DMS114 treated with DMSO at 0.1 percent for 48 hours (cell line): ENCODE data around the gene NOL12.
A peak's percentile ranks its signal among the peaks of the same experiment; 100 is the strongest.
"Not testable (repeated sequence)": the region's sequence is repeated elsewhere in the genome, so short reads cannot be mapped to it uniquely, and the experiment has no call there.

Source experiments
- DNase-seq: peaks from one replicate; lab custom pipeline; 2025; ENCODE audit not compliant: unreplicated experiment; lab: John Stamatoyannopoulos, UW

The NOL12 gene

GRCh38 chr22:37686002-37686982 is at the start of gene NOL12:
Gene NOL12 (plus strand): TSS chr22:37686343. CDS start chr22:37686393, 50 bp downstream.
- peak; percentile 79 for DNase-seq

DNA sequence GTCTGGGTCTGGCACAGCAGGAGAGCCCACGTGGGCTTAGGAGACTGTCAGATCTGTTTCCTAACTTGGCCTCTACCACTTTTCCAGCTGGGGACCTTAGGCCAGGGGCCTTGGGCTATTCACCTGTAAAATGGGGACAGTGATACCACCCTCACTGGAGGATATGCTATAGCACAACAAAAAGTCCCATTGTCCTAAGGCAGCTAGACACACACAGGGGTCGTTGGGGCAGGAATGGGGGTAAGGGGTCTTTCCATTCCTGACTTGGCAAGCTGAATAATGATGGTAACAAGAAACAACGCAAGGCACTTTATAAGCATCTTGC is 49.2 kb upstream of the NOL12 start:
- DNase-seq = no peak

GRCh38 chr22:37638391-37639069 is 47.6 kb upstream of the NOL12 start:
- DNase-seq = no peak

DNA sequence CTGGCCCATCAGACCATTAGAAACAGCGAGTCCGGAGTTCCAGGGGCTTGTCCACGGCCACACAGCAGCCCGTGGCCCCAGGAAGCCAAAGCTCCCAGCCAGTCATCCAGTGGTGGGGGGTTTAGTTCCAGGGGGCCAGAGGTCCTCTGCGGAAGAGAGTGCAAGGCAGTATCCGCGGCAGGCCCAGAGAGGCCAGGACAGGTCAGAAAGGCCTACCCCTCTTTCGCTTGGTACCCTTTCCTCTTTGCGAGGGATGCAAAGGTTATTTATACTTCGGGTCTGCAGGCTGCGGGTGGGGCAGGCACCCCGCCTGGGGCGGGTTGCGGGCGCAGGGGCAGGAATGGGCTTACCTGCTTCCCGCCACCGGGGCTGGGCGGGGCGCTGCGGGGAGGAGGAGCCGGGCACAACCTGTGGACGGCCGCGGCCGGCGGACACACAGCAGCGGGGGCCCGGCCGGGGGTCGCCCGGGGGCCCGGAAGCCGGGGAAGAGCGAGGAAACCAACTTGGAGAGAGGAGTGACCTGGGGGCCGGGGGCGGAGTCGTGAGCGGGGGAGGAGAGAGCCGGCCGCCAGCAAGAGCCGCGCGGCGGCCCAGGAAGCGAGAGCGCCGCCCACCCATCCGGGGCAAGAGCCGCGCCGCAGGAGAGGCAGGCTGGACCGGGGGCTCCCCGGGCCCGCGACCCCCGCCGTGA is 46.9 kb upstream of the NOL12 start, which contains the start of gene SH3BP1:
TSS of gene SH3BP1 (plus strand) at position 600 of the 691 bp plus-strand sequence. CDS start 119 bp downstream, outside the sequence.
- DNase-seq = no peak

DNA sequence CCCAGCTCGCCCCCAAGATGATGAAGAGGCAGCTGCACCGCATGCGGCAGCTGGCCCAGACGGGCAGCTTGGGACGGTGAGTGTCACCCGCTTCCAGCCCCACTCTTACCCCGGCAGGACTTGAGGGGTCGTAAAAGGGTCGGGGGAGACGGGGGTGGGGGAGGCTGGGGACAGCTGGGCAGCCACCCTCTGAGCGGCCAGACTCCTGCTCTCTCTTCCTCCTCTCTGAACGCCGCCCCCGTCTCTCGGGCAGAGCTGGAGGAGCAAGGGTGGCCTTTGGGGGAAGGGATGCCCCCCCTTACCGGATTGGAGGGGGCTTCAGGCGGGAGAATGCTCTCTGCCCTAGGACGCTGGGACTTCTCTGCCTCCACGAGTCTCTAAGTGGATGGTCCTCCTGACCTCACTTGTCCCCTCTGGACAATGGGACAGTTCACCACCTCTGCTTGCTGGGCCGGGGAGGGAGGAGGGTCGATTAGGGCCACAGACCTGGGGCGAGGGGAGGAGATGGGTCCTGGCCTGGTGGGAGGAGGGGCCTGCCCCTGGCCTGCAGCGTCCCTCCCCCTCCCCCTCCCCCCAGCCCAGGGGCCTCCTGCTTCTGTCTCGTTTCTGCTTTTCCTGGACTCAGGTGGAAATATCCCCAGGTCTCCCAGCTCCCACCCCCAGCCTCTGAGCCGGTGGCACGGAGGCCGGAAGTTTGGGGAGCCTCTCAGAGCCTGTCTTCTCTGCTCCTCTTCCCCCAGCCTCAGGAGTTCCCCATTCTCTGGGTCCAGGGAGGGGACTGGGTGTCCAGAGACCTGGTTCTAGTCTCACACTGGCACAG is 46.2 kb upstream of the NOL12 start:
- no peak for DNase-seq

- DNase-seq = no peak
These were observed 45.3 kb upstream of the NOL12 start for GRCh38 chr22:37640591-37641560.

- no peak for DNase-seq
These were observed 44.6 kb upstream of the NOL12 start for GRCh38 chr22:37641561-37641949.

GRCh38 chr22:37643225-37643847 is 42.8 kb upstream of the NOL12 start:
- peak; percentile 51 for DNase-seq

GRCh38 chr22:37647317-37647716 is 38.8 kb upstream of the NOL12 start:
- no peak for DNase-seq

DNA sequence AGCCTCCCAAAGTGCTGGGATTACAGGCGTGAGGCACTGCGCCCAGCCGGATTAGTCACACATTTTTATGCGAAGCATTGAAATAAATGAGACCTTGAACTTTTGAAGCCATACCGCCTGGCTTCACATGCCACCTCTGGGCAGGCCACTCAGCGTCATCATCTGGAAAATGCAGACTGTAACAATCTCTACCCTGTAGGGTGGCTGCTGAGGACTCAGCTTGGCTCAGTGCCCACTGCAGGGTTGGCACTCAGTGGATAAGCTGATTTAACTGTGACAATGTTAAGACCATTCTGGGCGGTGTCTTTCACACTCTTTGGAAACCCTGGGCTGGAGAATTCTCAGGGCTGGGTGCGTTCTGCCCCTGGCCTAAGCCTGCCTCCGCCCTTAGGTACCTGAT is 38.2 kb upstream of the NOL12 start:
- DNase-seq = no peak

GRCh38 chr22:37650463-37651136 is 35.5 kb upstream of the NOL12 start:
- no peak for DNase-seq

DNA sequence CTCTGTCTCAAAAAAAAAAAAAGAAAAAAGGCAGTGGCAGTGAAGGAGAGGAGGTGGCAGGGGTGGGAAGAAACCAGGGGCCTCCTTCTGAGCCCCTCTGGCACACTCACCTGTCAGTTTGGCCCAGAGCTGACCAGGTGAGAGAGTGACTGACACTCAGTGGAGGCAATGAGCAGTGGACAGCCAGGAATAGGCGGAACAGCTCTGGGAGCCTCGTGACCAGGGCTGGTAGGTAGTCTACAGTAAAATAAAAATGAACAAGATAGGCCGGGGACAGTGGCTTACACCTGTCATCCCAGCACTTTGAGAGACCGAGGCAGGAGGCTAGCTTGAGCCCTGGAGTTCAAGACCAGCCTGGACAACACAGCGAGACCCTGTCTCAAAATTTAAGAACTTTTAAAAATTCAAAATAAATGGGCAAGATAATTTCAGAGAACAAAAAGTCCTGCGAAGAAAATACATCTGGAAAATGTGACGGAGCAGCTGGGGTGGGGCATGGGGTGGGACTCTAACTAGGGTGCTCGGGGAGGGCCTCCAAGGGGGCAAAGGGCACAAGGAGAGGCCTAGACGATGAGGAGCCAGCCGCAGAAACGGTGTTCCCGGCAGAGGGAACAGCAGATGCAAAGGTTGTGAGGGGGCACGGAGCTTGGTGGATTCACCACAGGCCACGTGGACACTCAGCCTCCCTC is 31.4 kb upstream of the NOL12 start:
- DNase-seq = no peak

DNA sequence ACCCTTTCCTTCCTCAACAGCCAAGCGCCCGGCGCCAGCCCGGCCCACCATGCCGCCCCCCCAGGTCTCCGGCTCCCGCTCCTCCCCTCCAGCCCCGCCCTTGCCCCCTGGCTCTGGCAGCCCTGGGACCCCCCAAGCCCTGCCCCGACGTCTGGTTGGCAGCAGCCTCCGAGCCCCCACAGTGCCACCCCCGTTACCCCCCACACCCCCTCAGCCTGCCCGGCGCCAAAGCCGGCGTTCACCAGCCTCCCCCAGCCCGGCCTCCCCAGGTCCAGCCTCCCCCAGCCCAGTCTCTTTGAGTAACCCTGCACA is 30.9 kb upstream of the NOL12 start:
- DNase-seq = no peak

DNA sequence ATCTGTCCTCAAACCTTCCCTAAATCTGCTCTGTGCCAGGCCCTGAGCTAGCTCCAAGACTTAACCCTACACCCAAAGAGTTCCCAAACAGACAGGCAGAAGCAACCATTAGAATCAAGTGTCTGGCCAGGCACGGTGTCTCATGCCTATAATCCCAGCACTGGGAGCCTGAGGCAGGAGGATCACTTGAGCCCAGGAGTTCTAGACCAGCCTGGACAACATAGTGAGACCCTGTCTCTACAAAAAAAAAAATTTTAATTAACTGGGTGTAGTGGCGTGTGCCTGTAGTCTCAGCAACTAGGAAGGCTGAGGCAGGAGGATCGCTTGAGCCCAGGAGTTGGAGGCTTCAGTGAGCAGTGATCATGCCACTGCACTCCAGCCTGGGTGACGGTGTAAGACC is 29.6 kb upstream of the NOL12 start:
- not testable (repeated sequence) for DNase-seq

- DNase-seq = no peak
These were observed 28.5 kb upstream of the NOL12 start for GRCh38 chr22:37657590-37658132.

- peak; percentile 99 for DNase-seq
These were observed 27.7 kb upstream of the NOL12 start, which contains the start of gene PDXP for GRCh38 chr22:37658133-37659065. Gene PDXP (plus strand): TSS chr22:37658723. CDS start chr22:37658783, 60 bp downstream.
